Gastroesophageal sphincter (tissue), 4 donors: ENCODE results near the gene TRMT10A. TPM values are rescaled to one million over a fixed set of nuclear protein-coding genes. Genes with fewer than 3 reads are reported as not detected.

Experiments used
- ATAC-seq: fragments of 150-250 bp; one replicate; pipeline ENCODE4 v1.9.1; 2016; ENCODE audit warnings: mild to moderate bottlenecking, moderate library complexity
- H3K27ac ChIP-seq, 4 donors: fragments of 200-600 bp; sonication (generic) in 3 of 4; 1 replicate in 3 of 4; 2 replicates in 1 of 4; pipeline ENCODE4 v1.5.1; 2016 to 2019
- H3K27me3 ChIP-seq: fragments of 200-600 bp; sonication (generic); one replicate; pipeline ENCODE4 v1.5.1; 2019
- H3K36me3 ChIP-seq, 2 donors: fragments of 200-600 bp; sonication (generic); one replicate each; pipeline ENCODE4 v1.5.1; 2019; ENCODE audit warnings: control low read depth in 1 of 2
- H3K4me1 ChIP-seq, 3 donors: fragments of 200-600 bp; sonication (generic); 1 replicate in 2 of 3; 2 replicates in 1 of 3; pipeline ENCODE4 v1.5.1; 2016 to 2019; ENCODE audit warnings: control low read depth in 2 of 3
- H3K4me3 ChIP-seq, 2 donors: fragments of 200-600 bp; sonication (generic); one replicate each; pipeline ENCODE4 v1.5.1; 2019; ENCODE audit warnings: mild to moderate bottlenecking in 1 of 2, moderate library complexity in 1 of 2
- H3K9me3 ChIP-seq, 3 donors: fragments of 200-600 bp; sonication (generic); one replicate each; pipeline ENCODE4 v1.5.1; 2017 to 2019; ENCODE audit warnings: control low read depth in 2 of 3
- CTCF ChIP-seq, 4 experiments: fragments of 200-600 bp in 2 of 4; fragments of 450-650 bp in 2 of 4; sonication (generic) in 1 of 4; IDR thresholded peaks; one replicate each; pipeline ENCODE4 v1.5.1; 2017 to 2019; ENCODE audit warnings: antibody characterized with exemption in 4 of 4, mild to moderate bottlenecking in 2 of 4, moderate library complexity in 2 of 4
- EP300 ChIP-seq: sonication (generic); formaldehyde crosslinking; IDR thresholded peaks from one replicate; pipeline ENCODE4 v1.6.1; 2017; ENCODE audit warnings: antibody characterized with exemption, mild to moderate bottlenecking
- POLR2A ChIP-seq, 2 donors: fragments of 450-650 bp; IDR thresholded peaks; one replicate each; pipeline ENCODE4 v1.6.1; 2017; ENCODE audit warnings: antibody characterized with exemption in 2 of 2, mild to moderate bottlenecking in 2 of 2, moderate library complexity in 1 of 2
- POLR2AphosphoS5 ChIP-seq: sonication (generic); formaldehyde crosslinking; IDR thresholded peaks from one replicate; pipeline ENCODE4 v1.6.1; 2017; ENCODE audit warnings: antibody characterized with exemption
- WGBS, 2 donors: methylation state at CpG; one replicate each; pipeline ENCODE4 v1.1.5; 2018; ENCODE audit warnings: low coverage in 1 of 2; 5-methylcytosine and 5-hydroxymethylcytosine counted together
- total RNA-seq, 4 donors: library from RNA; depleted of rRNA; stranded (reverse); fragments of >200 nt; gene quantifications; one replicate each; pipeline ENCODE4 v1.1.0, GENCODE V29; 2016

The TRMT10A gene
- total RNA-seq, 4 donors from 2014 or later, result 3.8 to 10.2 (median 5.7) TPM

- no peak overlapping the region for H3K4me3 ChIP-seq
- H3K9me3 ChIP-seq, result no peaks in the 10 kb centered on the region
- no peaks in the 10 kb centered on the region for H3K36me3 ChIP-seq
- peaks cover 0 to 17% (median 3%) of the 10 kb centered on the region in 3 donors for H3K4me1 ChIP-seq
- ATAC-seq, result no peak
- no peak for TF ChIP-seq POLR2A (IDR thresholded peaks at IDR 0.05)
- no peak for TF ChIP-seq POLR2AphosphoS5
- TF ChIP-seq EP300, result no peak
- TF ChIP-seq CTCF (IDR thresholded peaks at IDR 0.05), result no peak
- peak overlapping the region in 3 of 4 donors; percentile 92 to 96 (median 95) for H3K27ac ChIP-seq
- H3K27me3 ChIP-seq, result no peaks in the 10 kb centered on the region
Observed at GRCh38 chr4:99564921-99565320, 1.1 kb upstream of the TRMT10A start.

DNA sequence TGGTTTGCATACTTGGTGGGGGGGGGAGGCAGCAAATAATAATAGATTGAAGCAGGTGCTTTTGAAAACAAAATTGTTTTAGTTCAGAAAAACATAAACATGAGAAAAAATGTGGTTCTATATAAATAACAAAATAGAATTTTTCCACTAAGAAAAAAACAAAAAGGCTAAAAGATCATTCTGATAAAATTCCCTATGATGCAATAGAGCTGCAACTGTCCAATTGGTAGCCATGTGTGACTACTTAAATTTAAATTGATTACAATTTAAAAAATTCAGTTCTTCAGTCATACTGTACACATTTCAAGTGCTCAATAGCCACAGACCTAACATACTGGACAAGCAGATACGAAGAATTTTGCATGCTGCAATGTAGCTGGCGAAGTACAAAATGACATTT, 11.0 kb downstream of the TRMT10A start:
- WGBS, 2 donors, result 93 to 100% methylated on average over 2 of the region's 2 CpGs
- Histone ChIP-seq H3K9me3 (no peaks in the 10 kb centered on the region), H3K27me3 (no peaks in the 10 kb centered on the region)

DNA sequence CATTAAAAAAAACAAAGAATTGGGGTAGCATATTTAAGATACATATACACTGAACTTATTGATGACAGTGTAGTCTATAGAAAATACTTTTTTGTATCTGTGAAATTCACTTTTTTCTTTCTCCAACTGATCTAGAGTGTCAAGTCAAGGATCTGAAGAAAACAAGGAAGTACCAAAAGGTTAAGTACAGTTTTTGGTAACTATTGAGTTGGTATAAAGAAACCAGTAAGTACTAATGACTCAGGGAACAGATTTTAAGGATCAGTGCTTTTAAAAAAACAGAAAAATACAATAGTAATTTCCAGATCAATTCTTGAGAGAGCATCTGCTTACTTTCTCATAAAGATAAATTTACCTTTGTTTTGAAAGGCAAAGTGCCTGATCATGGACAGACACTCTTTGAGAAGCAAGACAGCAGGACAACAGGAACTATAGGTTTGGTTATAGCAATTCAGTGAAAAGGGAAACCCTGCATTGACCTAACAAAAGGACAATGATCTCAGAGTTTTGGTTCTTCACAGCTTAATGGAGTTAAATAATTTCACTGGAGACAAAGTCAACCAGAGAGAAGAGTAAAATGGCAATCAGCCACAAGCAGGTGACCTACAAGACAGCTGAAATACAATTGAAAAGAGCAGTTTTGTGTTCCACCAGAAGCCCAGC, 23.4 kb downstream of the TRMT10A start:
- Histone ChIP-seq H3K36me3 (no peaks in the 10 kb centered on the region), H3K9me3 (peaks cover 0 to 6% (median 0%) of the 10 kb centered on the region in 3 donors), H3K4me1 (no peaks in the 10 kb centered on the region), H3K4me3 (no peak overlapping the region), H3K27me3 (no peaks in the 10 kb centered on the region), H3K27ac (no peak overlapping the region)
- ATAC-seq, result no peak
- TF ChIP-seq POLR2A (IDR thresholded peaks at IDR 0.05) (no peak), POLR2AphosphoS5 (no peak), CTCF (IDR thresholded peaks at IDR 0.05) (no peak), EP300 (no peak)

More for the DNA sequence above, 11.0 kb downstream of the TRMT10A start:
- H3K4me1 ChIP-seq, result no peaks in the 10 kb centered on the region
- no peak for TF ChIP-seq POLR2A (IDR thresholded peaks at IDR 0.05)
- TF ChIP-seq POLR2AphosphoS5, result no peak
- no peak for TF ChIP-seq EP300
- no peak for TF ChIP-seq CTCF (IDR thresholded peaks at IDR 0.05)
- H3K4me3 ChIP-seq, result no peak overlapping the region
- no peak overlapping the region for H3K27ac ChIP-seq
- no peak for ATAC-seq
- H3K36me3 ChIP-seq, result peaks cover 0 to 20% of the 10 kb centered on the region in 2 donors

- no peak overlapping the region for H3K27ac ChIP-seq
- no peak for ATAC-seq
- no peaks in the 10 kb centered on the region for H3K27me3 ChIP-seq
- no peaks in the 10 kb centered on the region for H3K36me3 ChIP-seq
- H3K4me3 ChIP-seq, result no peak overlapping the region
- H3K9me3 ChIP-seq, result no peaks in the 10 kb centered on the region
- no peaks in the 10 kb centered on the region for H3K4me1 ChIP-seq
- no peak for TF ChIP-seq EP300
- TF ChIP-seq POLR2A (IDR thresholded peaks at IDR 0.05), result no peak
- TF ChIP-seq CTCF (IDR thresholded peaks at IDR 0.05), result no peak
- TF ChIP-seq POLR2AphosphoS5, result no peak
- 58 to 77% methylated on average over 3 to 4 of the region's 4 CpGs for WGBS, 2 donors
Observed at GRCh38 chr4:99537674-99538073, 26.2 kb downstream of the TRMT10A start.

- 81% methylated on average over 2 of the region's 2 CpGs; no CpG with 5 or more reads in 1 of the 2 donors for WGBS, 2 donors
- no peak for ATAC-seq
- Histone ChIP-seq H3K4me1 (no peaks in the 10 kb centered on the region), H3K36me3 (no peaks in the 10 kb centered on the region), H3K4me3 (no peak overlapping the region), H3K27me3 (no peaks in the 10 kb centered on the region), H3K9me3 (no peaks in the 10 kb centered on the region), H3K27ac (no peak overlapping the region)
- TF ChIP-seq CTCF (IDR thresholded peaks at IDR 0.05) (no peak), EP300 (no peak), POLR2A (IDR thresholded peaks at IDR 0.05) (no peak), POLR2AphosphoS5 (no peak)
Observed at GRCh38 chr4:99536848-99537247, 27.0 kb downstream of the TRMT10A start.
